GM19463 (cell line): Measurements from ENCODE around the gene ZNF786.
"Not testable (repeated sequence)": the region's sequence is repeated elsewhere in the genome, so short reads cannot be mapped to it uniquely, and the experiment has no call there.

ENCODE experiments used
- ATAC-seq: cut with Tn5 transposase; IDR thresholded peaks from one replicate; pipeline ENCODE4 v1.9.1; 2021; ENCODE audit warnings: mild to moderate bottlenecking, moderate library complexity; ENCODE audit not compliant: unreplicated experiment

Gene ZNF786

GRCh38 chr7:149085866-149086265 lies 4.7 kb downstream of the ZNF786 start:
- no peak for ATAC-seq

- no peak for ATAC-seq
Observed at GRCh38 chr7:149084407-149084806, 6.1 kb downstream of the ZNF786 start.

DNA sequence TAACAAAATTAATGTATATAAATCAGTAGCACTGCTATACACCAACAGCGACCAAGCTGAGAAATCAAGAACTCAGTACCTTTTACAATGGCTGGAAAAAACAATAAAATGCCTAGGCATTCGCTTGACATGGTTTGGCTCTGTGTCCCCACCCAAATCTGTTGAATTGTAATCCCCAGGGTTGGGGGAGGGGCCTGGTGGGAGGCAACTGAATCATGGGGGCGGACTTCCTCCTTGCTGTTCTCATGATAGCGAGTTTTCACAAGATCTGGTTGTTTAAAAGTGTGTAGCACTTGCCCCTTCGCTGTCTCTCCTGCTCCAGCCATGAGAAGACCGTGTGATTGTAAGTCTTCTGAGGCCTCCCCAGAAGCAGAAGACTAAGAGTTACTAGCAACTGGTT lies 8.6 kb downstream of the ZNF786 start:
- ATAC-seq, result no peak

GRCh38 chr7:149077594-149077993 lies 12.9 kb downstream of the ZNF786 start:
- no peak for ATAC-seq

GRCh38 chr7:149075286-149075685 lies 15.2 kb downstream of the ZNF786 start:
- ATAC-seq, result no peak

GRCh38 chr7:149074116-149074885 lies 16.2 kb downstream of the ZNF786 start:
- ATAC-seq, result no peak

DNA sequence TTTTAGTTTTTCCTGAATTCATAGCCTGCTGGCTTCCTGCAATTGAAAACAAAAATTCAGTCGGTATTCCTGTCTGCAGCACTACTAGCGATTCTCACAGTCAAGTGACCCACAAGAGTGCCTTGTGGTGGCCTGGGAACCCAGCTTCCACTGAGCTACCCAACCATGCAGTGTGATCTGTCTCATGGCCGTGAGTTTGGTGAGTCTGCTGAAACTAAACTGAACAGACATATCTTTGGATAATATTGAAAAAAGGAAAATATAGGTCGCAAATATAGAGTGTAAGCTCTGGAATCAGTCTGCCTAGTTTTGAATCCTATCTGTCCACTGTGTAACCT lies 18.1 kb downstream of the ZNF786 start:
- no peak for ATAC-seq

DNA sequence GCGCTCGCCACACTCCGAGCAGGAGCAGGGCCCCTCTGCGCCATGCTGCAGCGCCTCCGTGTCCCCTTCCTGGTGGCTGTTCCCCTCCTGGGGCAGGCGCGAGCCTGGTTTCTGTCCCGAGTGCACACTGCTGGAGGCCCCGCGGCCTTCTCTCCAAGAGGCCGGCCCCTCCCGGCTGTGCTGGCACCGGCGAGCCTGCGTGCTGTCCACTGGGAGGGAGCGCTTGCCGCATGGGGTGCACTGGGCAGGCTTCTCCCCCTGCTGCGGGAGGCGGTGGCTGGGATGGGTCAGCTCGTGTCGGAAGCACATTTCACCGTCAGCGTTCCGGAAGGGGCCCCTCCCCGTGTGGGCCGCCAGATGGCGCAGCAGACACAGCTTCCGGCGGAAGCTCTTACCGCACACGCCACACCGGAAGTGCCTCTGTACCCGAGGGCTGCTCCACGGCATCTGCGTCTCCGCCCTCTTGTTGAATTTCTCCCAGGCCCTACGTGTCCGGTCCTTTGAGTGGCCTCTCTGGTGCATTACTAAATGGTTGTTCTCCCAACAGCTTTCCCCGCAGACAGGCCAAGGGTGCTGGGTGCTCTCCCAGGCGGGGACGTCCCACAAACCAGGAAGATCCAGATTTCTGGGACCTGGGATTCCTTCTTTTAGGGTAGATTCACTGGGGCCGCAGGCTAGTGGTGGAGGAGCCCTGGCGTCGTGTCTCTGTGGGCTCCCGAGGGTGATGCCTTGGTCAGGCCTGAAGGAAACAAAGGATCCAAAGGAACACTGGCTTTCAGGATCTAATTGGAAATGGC lies 18.7 kb downstream of the ZNF786 start:
- no peak for ATAC-seq

- ATAC-seq, result no peak
Observed at GRCh38 chr7:149071182-149071635, 19.3 kb downstream of the ZNF786 start.

DNA sequence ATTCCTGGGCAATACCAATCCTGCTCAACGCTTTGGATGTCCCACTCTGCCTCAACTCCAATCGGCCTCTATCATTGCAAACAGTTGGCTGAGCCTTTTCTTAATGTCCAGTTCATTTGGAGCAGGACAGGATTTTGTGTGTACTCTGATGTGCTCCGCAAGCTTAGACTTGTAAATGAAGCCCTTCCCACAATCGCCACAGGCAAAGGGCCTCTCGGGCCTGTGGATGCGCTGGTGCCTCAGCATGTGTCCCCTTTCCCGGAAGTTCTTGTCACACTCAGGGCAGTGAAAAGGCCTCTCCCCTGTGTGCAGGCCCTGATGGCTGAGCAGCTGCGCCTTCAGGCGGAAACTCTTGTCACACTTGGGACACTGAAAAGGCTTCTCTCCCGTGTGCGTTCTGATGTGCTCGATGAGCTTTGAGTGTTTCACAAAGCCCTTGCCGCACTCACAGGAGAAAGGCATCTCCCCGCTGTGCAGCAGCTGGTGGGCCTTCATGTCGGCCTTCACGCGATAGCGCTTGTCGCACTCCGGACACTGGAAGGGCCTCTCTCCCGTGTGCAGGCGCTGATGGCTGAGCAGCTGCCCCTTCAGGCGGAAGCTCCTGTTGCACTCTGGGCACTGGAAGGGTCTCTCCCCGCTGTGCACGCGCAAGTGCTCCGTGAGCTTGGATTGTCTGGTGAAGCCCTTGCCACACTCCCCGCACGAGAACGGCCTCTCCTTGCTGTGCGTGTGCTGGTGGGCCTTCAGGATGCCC lies 20.0 kb downstream of the ZNF786 start:
- no peak for ATAC-seq

DNA sequence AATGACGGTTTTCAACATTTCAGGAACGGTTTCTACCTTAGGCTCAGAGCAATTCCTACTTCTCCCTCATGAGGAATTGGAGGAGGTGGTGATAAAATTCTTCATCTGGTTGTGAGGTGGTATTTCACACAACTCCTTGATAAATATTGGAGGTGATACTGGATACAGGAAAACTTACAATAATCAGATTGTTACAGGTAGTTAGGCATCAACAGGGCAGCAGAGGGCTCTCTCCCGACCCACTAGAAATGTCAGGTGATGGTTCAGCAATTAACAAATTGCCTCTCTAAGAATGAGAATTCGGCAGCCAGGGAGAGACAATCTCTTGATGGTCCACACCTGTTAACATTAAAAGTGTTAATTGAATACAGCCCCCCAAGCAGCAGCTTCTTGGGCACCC lies 22.6 kb downstream of the ZNF786 start:
- no peak for ATAC-seq

- no peak for ATAC-seq
Observed at GRCh38 chr7:149063476-149063875, 27.0 kb downstream of the ZNF786 start.

GRCh38 chr7:149062217-149062899 lies 28.2 kb downstream of the ZNF786 start:
- not testable (repeated sequence) for ATAC-seq

GRCh38 chr7:149060156-149060555 lies 30.4 kb downstream of the ZNF786 start:
- ATAC-seq, result no peak

GRCh38 chr7:149053885-149054284 lies 36.6 kb downstream of the ZNF786 start:
- ATAC-seq, result no peak

DNA sequence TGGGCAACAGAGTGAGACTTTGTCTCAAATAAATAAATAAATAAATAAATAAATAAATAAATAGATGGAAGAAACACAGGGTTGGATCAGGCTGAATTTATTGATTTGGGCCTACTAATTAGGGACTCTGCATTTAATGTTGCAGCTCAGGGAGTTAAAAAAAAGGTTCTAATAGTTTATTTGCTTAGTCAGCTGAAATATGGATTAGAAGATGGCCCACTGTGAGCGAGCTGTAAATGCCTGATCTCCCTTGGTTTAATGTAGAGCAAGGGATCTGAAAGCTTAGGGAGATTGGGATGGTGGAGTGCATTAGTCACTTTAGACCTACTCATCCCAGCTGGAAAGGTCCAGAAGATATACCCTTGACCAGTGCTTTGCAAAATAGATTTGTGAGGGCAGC lies 37.1 kb downstream of the ZNF786 start:
- no peak for ATAC-seq

- no peak for ATAC-seq
Observed at GRCh38 chr7:149050941-149051340, 39.6 kb downstream of the ZNF786 start.

- no peak for ATAC-seq
Observed at GRCh38 chr7:149048805-149049204, 41.7 kb downstream of the ZNF786 start.

DNA sequence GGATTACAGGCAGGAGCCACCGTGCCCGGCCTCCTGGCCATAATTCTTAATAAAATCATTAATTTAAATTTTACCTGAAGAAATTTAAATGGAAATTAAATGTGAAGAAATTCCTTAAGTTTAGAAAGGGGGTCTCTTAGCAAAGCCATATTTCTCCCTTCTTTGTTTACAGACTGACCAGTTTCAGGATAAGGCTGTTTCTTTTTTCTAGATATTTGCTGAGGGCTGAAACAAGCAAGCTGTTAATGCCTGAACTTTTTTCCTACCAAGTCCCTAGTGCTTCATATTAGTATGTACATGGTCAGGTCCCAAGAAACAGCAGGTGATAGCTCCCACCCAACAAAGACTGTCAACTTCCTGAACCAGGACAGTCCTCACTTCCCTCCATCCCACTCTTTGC lies 44.1 kb downstream of the ZNF786 start:
- ATAC-seq, result no peak

GRCh38 chr7:149043936-149044335 lies 46.6 kb downstream of the ZNF786 start:
- ATAC-seq, result no peak

DNA sequence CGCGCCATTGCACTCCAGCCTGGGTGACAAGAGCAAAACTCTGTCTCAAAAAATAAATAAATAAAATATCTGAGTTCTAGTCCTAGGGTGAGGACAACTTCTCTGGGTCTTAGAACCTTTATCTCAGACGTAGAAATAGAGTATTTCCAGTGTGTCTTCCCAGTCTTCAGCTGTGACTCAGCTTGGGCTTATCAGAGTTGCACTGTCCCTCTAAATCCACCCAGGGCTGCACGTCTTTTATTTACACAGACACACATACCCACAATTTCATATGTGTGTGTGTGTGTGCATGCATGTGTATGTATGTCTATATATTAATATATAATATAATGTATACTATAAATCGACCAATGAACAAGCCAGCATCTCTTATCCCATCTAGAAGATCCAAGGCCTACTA lies 49.2 kb downstream of the ZNF786 start:
- no peak for ATAC-seq
